CD4-positive, alpha-beta T cell treated with Interleukin-6 for 4 hours (primary cell): ENCODE results near the gene ZNF132.

Source experiments
- DNase-seq: peaks from one replicate; pipeline ENCODE4 v3.0.0-alpha.2; 2020; ENCODE audit warnings: mixed read lengths

Gene ZNF132

DNA sequence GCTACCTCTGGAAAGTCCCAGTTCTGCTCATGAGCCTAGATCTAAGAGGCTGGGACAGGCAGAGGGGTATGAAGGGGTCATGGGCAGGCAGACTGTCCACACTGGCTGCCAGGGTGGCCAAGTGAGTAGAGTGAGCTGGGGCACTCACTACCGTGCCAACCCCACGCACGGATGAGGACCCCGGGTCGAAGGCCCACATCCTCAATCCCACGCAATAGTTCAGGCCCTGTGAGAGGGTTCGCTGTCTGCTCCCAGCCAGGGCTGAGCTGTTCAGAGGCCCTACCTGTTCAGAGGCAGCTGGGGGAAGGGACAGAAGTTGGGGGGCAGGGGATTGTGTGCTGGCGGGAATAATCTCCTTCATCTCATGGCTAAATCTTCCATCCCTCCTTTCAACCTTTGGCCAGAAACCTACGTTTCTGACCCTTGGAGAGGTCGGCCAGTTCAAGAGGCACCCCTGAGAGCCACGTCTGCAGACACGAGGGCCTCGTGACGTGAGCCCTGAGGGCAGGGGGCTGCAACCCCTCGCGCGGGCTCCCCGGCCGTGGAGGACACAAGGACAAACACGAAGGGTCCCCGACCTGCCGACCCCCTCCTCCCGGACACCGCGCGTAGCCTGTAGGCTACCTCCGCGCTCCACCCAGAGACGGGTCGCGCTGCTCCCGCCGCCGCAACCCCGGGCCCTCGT, 53.9 kb downstream of the ZNF132 start:
- peak; percentile 25 for DNase-seq

DNA sequence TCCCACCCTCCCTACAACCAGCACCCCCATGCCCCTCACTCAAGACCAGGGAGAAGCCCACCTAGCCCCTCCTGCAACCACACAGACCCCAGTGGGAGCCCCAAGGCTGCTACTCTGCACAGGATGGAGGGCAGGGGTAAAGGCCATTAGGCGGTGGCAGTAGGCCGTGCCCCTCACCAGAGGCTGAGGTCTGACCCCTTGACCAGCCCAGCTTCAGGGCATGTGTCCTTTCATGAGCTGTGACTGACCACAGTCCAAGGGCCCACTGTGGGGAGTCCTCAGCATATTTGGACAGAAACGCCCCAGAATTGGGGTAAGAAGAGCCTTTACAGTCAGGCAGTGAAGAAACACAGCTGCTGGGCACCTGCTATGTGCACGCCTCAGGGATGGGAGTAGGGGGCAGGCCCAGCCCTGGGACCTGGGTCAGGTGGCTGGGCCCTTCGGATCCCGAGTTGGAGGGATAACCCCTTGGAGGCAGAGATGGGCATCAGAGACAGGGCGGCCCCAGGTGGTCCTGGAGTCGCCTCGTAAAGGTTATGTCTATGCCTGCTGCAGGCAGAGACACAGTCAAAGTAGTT, 54.6 kb downstream of the ZNF132 start:
- DNase-seq, result no peak

GRCh38 chr19:58382997-58383603, 56.9 kb downstream of the ZNF132 start:
- no peak for DNase-seq
